Muscle layer of duodenum (tissue), 2 donors: ENCODE results near the gene RYR2.

ENCODE experiments used
- H3K27ac ChIP-seq: one replicate; pipeline ENCODE4 v1.7.0; 2013; ENCODE audit warnings: mild to moderate bottlenecking, low read length
- H3K27me3 ChIP-seq: one replicate; pipeline ENCODE4 v1.7.0; 2013; ENCODE audit warnings: low read depth, mild to moderate bottlenecking, control low read depth, low read length
- H3K36me3 ChIP-seq, 2 donors: one replicate each; pipeline ENCODE4 v1.7.0; 2013; ENCODE audit warnings: low read length in 2 of 2, control low read depth in 1 of 2, mild to moderate bottlenecking in 1 of 2; ENCODE audit not compliant: insufficient read depth in 2 of 2, control insufficient read depth in 1 of 2
- H3K4me1 ChIP-seq, 2 donors: one replicate each; pipeline ENCODE4 v1.7.0; 2013; ENCODE audit warnings: low read length in 2 of 2, mild to moderate bottlenecking in 2 of 2, control low read depth in 1 of 2, moderate library complexity in 1 of 2; ENCODE audit not compliant: insufficient read depth in 2 of 2, control insufficient read depth in 1 of 2
- H3K4me3 ChIP-seq, 2 donors: one replicate each; pipeline ENCODE4 v1.7.0; 2013; ENCODE audit warnings: low read length in 2 of 2, low read depth in 1 of 2, mild to moderate bottlenecking in 1 of 2
- H3K9me3 ChIP-seq, 2 donors: one replicate each; pipeline ENCODE4 v1.7.0; 2013; ENCODE audit warnings: low read length in 2 of 2, control low read depth in 1 of 2, mild to moderate bottlenecking in 1 of 2; ENCODE audit not compliant: control insufficient read depth in 1 of 2
- donor health status: healthy.

The RYR2 gene

DNA sequence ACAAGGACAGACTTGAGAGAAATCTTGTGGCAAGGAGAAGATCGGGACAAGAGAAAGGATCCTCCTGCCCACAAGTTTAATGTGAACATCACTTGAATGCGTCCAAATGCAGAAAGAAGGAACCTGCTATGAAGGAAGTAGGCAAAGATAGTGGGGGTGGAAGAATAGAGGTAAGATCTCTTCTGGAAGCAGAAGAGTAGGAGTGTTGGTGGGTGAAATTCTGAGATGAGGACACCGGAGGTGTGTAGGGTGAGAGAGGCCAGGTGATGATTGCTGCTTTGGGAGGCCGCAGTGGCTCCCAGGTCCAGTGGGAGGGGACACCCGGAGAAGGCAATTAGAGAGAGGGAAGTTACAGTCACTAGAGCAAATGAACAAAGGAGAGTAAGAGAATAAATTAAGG, 6.8 kb downstream of the RYR2 start:
- H3K9me3 ChIP-seq: no peaks in the 10 kb centered on the region
- H3K4me3 ChIP-seq: no peak overlapping the region

GRCh38 chr1:237050185-237050584, 8.2 kb downstream of the RYR2 start:
- no peaks in the 10 kb centered on the region for H3K4me1 ChIP-seq
- H3K9me3 ChIP-seq: no peaks in the 10 kb centered on the region
- no peak overlapping the region for H3K27ac ChIP-seq
- no peaks in the 10 kb centered on the region for H3K27me3 ChIP-seq
- no peak overlapping the region for H3K4me3 ChIP-seq
- H3K36me3 ChIP-seq: no peaks in the 10 kb centered on the region

More for the DNA sequence above, 6.8 kb downstream of the RYR2 start:
- Histone ChIP-seq H3K27me3 (no peaks in the 10 kb centered on the region), H3K4me1 (no peaks in the 10 kb centered on the region), H3K36me3 (no peaks in the 10 kb centered on the region), H3K27ac (no peak overlapping the region)

GRCh38 chr1:237050915-237051314, 8.9 kb downstream of the RYR2 start:
- no peaks in the 10 kb centered on the region for H3K36me3 ChIP-seq
- H3K27ac ChIP-seq: no peak overlapping the region
- H3K27me3 ChIP-seq: no peaks in the 10 kb centered on the region
- no peak overlapping the region for H3K4me3 ChIP-seq
- no peaks in the 10 kb centered on the region for H3K9me3 ChIP-seq
- H3K4me1 ChIP-seq: no peaks in the 10 kb centered on the region

DNA sequence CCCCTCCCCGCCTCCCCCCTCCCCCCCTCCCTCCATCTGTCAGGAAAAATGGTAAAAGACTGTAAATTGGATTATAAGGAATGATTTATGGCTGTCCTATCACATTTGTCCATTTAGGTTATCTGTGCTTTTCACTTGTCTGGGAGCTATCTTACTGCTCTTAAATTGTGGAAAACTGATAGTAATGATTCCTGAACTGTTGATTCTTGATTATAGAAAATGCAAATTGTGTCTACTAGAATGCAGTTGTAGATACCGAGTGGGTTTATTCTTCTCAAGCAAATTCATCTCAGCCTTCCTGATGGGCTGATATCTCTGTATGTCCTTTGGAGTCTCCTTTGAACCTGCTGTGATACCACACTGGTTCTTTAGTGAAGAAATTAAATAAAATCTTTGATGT, 12.3 kb downstream of the RYR2 start:
- Histone ChIP-seq H3K36me3 (no peaks in the 10 kb centered on the region), H3K4me3 (no peak overlapping the region), H3K4me1 (peaks cover 0 to 6% of the 10 kb centered on the region in 2 donors), H3K9me3 (no peaks in the 10 kb centered on the region), H3K27me3 (no peaks in the 10 kb centered on the region), H3K27ac (no peak overlapping the region)

GRCh38 chr1:237058470-237058869, 16.5 kb downstream of the RYR2 start:
- H3K4me3 ChIP-seq: no peak overlapping the region
- H3K4me1 ChIP-seq: peaks cover 0 to 6% of the 10 kb centered on the region in 2 donors
- no peaks in the 10 kb centered on the region for H3K9me3 ChIP-seq
- no peak overlapping the region for H3K27ac ChIP-seq
- H3K27me3 ChIP-seq: no peaks in the 10 kb centered on the region
- H3K36me3 ChIP-seq: no peaks in the 10 kb centered on the region

GRCh38 chr1:237059244-237059643, 17.3 kb downstream of the RYR2 start:
- no peak overlapping the region for H3K27ac ChIP-seq
- H3K4me1 ChIP-seq: peaks cover 0 to 6% of the 10 kb centered on the region in 2 donors
- no peaks in the 10 kb centered on the region for H3K27me3 ChIP-seq
- no peaks in the 10 kb centered on the region for H3K36me3 ChIP-seq
- H3K4me3 ChIP-seq: no peak overlapping the region
- H3K9me3 ChIP-seq: no peaks in the 10 kb centered on the region

- H3K4me1 ChIP-seq: peaks cover 0 to 6% of the 10 kb centered on the region in 2 donors
- no peaks in the 10 kb centered on the region for H3K9me3 ChIP-seq
- no peak overlapping the region for H3K27ac ChIP-seq
- no peaks in the 10 kb centered on the region for H3K27me3 ChIP-seq
- H3K4me3 ChIP-seq: no peak overlapping the region
- no peaks in the 10 kb centered on the region for H3K36me3 ChIP-seq
Observed at GRCh38 chr1:237062976-237063375, 21.0 kb downstream of the RYR2 start.

DNA sequence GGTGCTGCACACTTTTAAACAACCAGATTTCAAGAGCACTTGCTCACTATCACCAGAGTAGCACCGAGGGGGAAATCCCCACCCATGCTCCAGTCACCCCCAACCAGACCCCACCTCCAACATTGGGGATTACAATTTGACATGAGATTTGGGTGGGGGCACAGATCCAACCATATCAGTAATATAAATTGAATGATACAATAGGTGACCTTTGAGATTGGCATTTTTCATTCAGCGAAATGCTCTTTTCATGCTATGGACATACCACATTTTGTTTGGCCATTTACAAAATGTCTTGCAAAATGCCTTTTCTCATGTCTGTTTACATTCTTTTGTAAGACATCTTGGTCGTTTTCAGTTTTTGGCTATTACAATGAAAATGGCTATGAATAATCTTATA, 23.9 kb downstream of the RYR2 start:
- no peaks in the 10 kb centered on the region for H3K27me3 ChIP-seq
- no peak overlapping the region for H3K27ac ChIP-seq
- no peaks in the 10 kb centered on the region for H3K36me3 ChIP-seq
- H3K9me3 ChIP-seq: no peaks in the 10 kb centered on the region
- H3K4me3 ChIP-seq: no peak overlapping the region
- H3K4me1 ChIP-seq: no peaks in the 10 kb centered on the region

- Histone ChIP-seq H3K4me1 (no peaks in the 10 kb centered on the region), H3K36me3 (no peaks in the 10 kb centered on the region), H3K27ac (no peak overlapping the region), H3K9me3 (no peaks in the 10 kb centered on the region), H3K4me3 (no peak overlapping the region), H3K27me3 (no peaks in the 10 kb centered on the region)
Observed at GRCh38 chr1:237070519-237070918, 28.5 kb downstream of the RYR2 start.

GRCh38 chr1:237071641-237072420, 29.8 kb downstream of the RYR2 start:
- H3K4me1 ChIP-seq: no peaks in the 10 kb centered on the region
- no peaks in the 10 kb centered on the region for H3K36me3 ChIP-seq
- H3K4me3 ChIP-seq: no peak overlapping the region
- H3K27me3 ChIP-seq: no peaks in the 10 kb centered on the region
- H3K27ac ChIP-seq: no peak overlapping the region
- H3K9me3 ChIP-seq: no peaks in the 10 kb centered on the region

- no peaks in the 10 kb centered on the region for H3K4me1 ChIP-seq
- H3K36me3 ChIP-seq: no peaks in the 10 kb centered on the region
- H3K27me3 ChIP-seq: no peaks in the 10 kb centered on the region
- no peak overlapping the region for H3K27ac ChIP-seq
- H3K4me3 ChIP-seq: no peak overlapping the region
- no peaks in the 10 kb centered on the region for H3K9me3 ChIP-seq
Observed at GRCh38 chr1:237074371-237075117, 32.6 kb downstream of the RYR2 start.
